GM12891 (cell line): ENCODE data around the gene PLA2G5.

ENCODE experiments used
- POLR2A ChIP-seq: IDR thresholded peaks from 2 replicates; pipeline ENCODE4 v1.6.1; 2011; ENCODE audit warnings: low read depth, low read length, control low read depth
- POLR2AphosphoS5 ChIP-seq: IDR thresholded peaks from 2 replicates; pipeline ENCODE4 v1.6.1; 2011; ENCODE audit warnings: low read depth, low read length, control low read depth
- POU2F2 ChIP-seq: IDR thresholded peaks from 2 replicates; pipeline ENCODE4 v1.6.1; 2011; ENCODE audit warnings: low read depth, mild to moderate bottlenecking, control low read depth, low read length, moderate library complexity
- SPI1 ChIP-seq: IDR thresholded peaks from 2 replicates; pipeline ENCODE4 v1.6.1; 2011; ENCODE audit warnings: low read depth, low read length, control low read depth
- TAF1 ChIP-seq: IDR thresholded peaks from 2 replicates; pipeline ENCODE4 v1.6.1; 2011; ENCODE audit warnings: low read depth, low read length, control low read depth

DNA sequence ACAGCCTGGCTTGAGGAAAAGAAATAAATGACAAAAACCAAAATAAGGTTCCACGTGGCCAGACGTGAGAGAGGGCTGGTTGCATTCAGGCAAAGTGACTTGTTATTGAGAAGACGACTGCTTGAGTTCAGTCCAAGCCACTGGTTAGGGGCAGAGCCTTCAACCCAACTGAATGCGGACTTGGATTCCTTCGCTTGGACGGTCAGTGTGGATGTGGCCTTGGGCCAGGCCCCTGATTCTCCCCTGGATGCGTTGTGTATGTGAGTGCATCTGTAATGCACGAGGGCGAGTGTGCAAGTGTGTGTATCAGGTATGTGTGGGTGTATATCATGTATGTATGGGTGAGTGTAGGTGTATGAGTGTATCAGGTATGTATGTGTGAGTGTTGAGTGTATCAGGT lies 71.0 kb downstream of the PLA2G5 start:
- TF ChIP-seq POLR2AphosphoS5, result no peak
- no peak for TF ChIP-seq POLR2A
- no peak for TF ChIP-seq POU2F2
- no peak for TF ChIP-seq TAF1
- no peak for TF ChIP-seq SPI1
